GM21529 (cell line): ENCODE data around the gene OSGEP.

Experiments used
- ATAC-seq: cut with Tn5 transposase; IDR thresholded peaks from one replicate; pipeline ENCODE4 v1.9.1; 2021; ENCODE audit not compliant: unreplicated experiment

Gene OSGEP

GRCh38 chr14:20454516-20455354 lies at the start of gene OSGEP, which contains the start of gene APEX1:
TSS of gene OSGEP (minus strand) at chr14:20454812. CDS start at chr14:20454683, 129 bp downstream.
TSS of gene APEX1 (plus strand) at chr14:20455226. CDS start at chr14:20455646, 420 bp downstream.
- peak; percentile 84 for ATAC-seq

- no peak for ATAC-seq
Observed at GRCh38 chr14:20503898-20504297, 49.3 kb upstream of the OSGEP start.

- no peak for ATAC-seq
Observed at GRCh38 chr14:20501346-20501745, 46.7 kb upstream of the OSGEP start.

- ATAC-seq, result no peak
Observed at GRCh38 chr14:20499881-20500280, 45.3 kb upstream of the OSGEP start.

GRCh38 chr14:20499108-20499507 lies 44.5 kb upstream of the OSGEP start:
- no peak for ATAC-seq

- no peak for ATAC-seq
Observed at GRCh38 chr14:20498622-20499021, 44.0 kb upstream of the OSGEP start.

GRCh38 chr14:20494935-20495766 lies 40.5 kb upstream of the OSGEP start:
- no peak for ATAC-seq

GRCh38 chr14:20493634-20494033 lies 39.0 kb upstream of the OSGEP start:
- ATAC-seq, result no peak

- no peak for ATAC-seq
Observed at GRCh38 chr14:20492486-20492885, 37.9 kb upstream of the OSGEP start.

- no peak for ATAC-seq
Observed at GRCh38 chr14:20490563-20490962, 36.0 kb upstream of the OSGEP start.

- ATAC-seq, result peak; percentile 48
Observed at GRCh38 chr14:20489093-20489994, 34.7 kb upstream of the OSGEP start.

- ATAC-seq, result no peak
Observed at GRCh38 chr14:20487396-20487725, 32.7 kb upstream of the OSGEP start.

- no peak for ATAC-seq
Observed at GRCh38 chr14:20486684-20487395, 32.2 kb upstream of the OSGEP start.

GRCh38 chr14:20485900-20486299 lies 31.3 kb upstream of the OSGEP start:
- no peak for ATAC-seq

- ATAC-seq, result no peak
Observed at GRCh38 chr14:20482382-20482781, 27.8 kb upstream of the OSGEP start.

GRCh38 chr14:20478894-20479293 lies 24.3 kb upstream of the OSGEP start:
- ATAC-seq, result no peak

- ATAC-seq, result no peak
Observed at GRCh38 chr14:20477211-20477876, 22.7 kb upstream of the OSGEP start.

GRCh38 chr14:20476776-20477175 lies 22.2 kb upstream of the OSGEP start:
- no peak for ATAC-seq

- no peak for ATAC-seq
Observed at GRCh38 chr14:20472536-20473169, 18.0 kb upstream of the OSGEP start.

GRCh38 chr14:20470603-20470901 lies 15.9 kb upstream of the OSGEP start:
- no peak for ATAC-seq
